K562 (cell line): ENCODE measurements around the gene RYR3. TPM values are rescaled to one million over a fixed set of nuclear protein-coding genes. Genes with fewer than 3 reads are reported as not detected.
A peak's percentile ranks its signal among the peaks of the same experiment; 100 is the strongest.

Source experiments
- ATAC-seq: fragments of 200-7000 bp; cut with Tn5 transposase; 3 replicates; pipeline ENCODE4 v1.9.1; 2020; ENCODE audit warnings: moderate library complexity
- BruUV-seq: library from RNA; stranded (reverse); fragments of 400-500 nt; replicated peaks from 2 replicates; lab custom pipeline; 2021; lab: Mats Ljungman, UMichigan
- CTCF ChIA-PET: fragments of 300-600 bp; formaldehyde crosslinking; extraction: SDS; loops from one replicate; lab custom pipeline; 2021; ENCODE audit warnings: low intra/inter-chr PET ratio; lab: Yijun Ruan, JAX
- POLR2A ChIA-PET: fragments of 300-600, 350-650 bp; sonication (Branson Sonifier 250); formaldehyde crosslinking; extraction: SDS; loops from one replicate; lab custom pipeline; 2021; ENCODE audit warnings: antibody characterized with exemption, inconsistent platforms; lab: Yijun Ruan, JAX
- DNase-seq, 4 experiments: peaks; one replicate each; pipeline versions ENCODE4 v3.0.0 to v3.0.0-alpha.2; 2011 to 2018; ENCODE audit warnings: low spot score in 3 of 4, mixed read lengths in 3 of 4; ENCODE audit errors: extremely low read depth in 1 of 4
- FAIRE-seq: peaks from 2 replicates; lab custom pipeline; 2011; peaks lifted over from hg19 to GRCh38; lab: Jason Lieb, UNC
- H2AFZ ChIP-seq: 2 replicates; pipeline ENCODE4 v1.6.0; 2011; ENCODE audit warnings: low read depth, low read length, control low read depth, inconsistent platforms
- H3K27ac ChIP-seq: fragments of 200-600 bp; 3 replicates; pipeline ENCODE4 v1.8.0; 2011; ENCODE audit warnings: low read depth, mild to moderate bottlenecking, control low read depth, inconsistent platforms, low read length, moderate library complexity, mixed read lengths; ENCODE audit errors: extremely low read depth
- H3K27me3 ChIP-seq, 2 experiments: fragments of 300-600 bp in 1 of 2; 2 replicates in 1 of 2; 3 replicates in 1 of 2; pipeline versions ENCODE4 v1.6.0 to v1.8.0; 2011; ENCODE audit warnings: inconsistent platforms in 2 of 2, low read length in 2 of 2, mild to moderate bottlenecking in 1 of 2, mixed read lengths in 1 of 2, moderate library complexity in 1 of 2; ENCODE audit not compliant: control insufficient read depth in 2 of 2, insufficient read depth in 2 of 2
- H3K36me3 ChIP-seq: fragments of 300-600 bp; 3 replicates; pipeline ENCODE4 v1.8.0; 2011; ENCODE audit warnings: mild to moderate bottlenecking, low read length, inconsistent platforms; ENCODE audit not compliant: control insufficient read depth, insufficient read depth
- H3K4me1 ChIP-seq, 2 experiments: fragments of 200-600 bp in 1 of 2; replicated peaks in 1 of 2; 2 replicates in 1 of 2; 3 replicates in 1 of 2; pipeline versions ENCODE4 v1.5.1 to v1.8.0; 2011; ENCODE audit warnings: inconsistent platforms in 2 of 2, low read length in 2 of 2, mild to moderate bottlenecking in 1 of 2, mixed read lengths in 1 of 2, moderate library complexity in 1 of 2; ENCODE audit not compliant: control insufficient read depth in 2 of 2, insufficient read depth in 2 of 2
- H3K4me2 ChIP-seq: 2 replicates; pipeline ENCODE4 v1.6.1; 2011; ENCODE audit warnings: low read length, control low read depth, inconsistent platforms, mixed read lengths; ENCODE audit not compliant: insufficient read depth
- H3K4me3 ChIP-seq: fragments of 200-600 bp; sonication (generic), shearing (Covaris generic); 2 replicates; pipeline ENCODE4 v1.5.1; 2016; ENCODE audit warnings: control low read depth, inconsistent platforms
- H3K79me2 ChIP-seq: fragments of 200-600 bp; 3 replicates; pipeline ENCODE4 v1.8.0; 2011; ENCODE audit warnings: low read length, inconsistent platforms; ENCODE audit not compliant: control insufficient read depth, insufficient read depth
- H3K9ac ChIP-seq, 2 experiments: 2 replicates each; pipeline versions ENCODE4 v1.6.0 to v1.6.1; 2011; ENCODE audit warnings: low read depth in 2 of 2, low read length in 2 of 2, control low read depth in 1 of 2, inconsistent platforms in 1 of 2, mild to moderate bottlenecking in 1 of 2, mixed read lengths in 1 of 2; ENCODE audit not compliant: insufficient read depth in 1 of 2
- H3K9me1 ChIP-seq: one replicate; pipeline ENCODE4 v1.6.0; 2011; ENCODE audit warnings: inconsistent platforms, mild to moderate bottlenecking, low read length, moderate library complexity; ENCODE audit not compliant: control insufficient read depth, insufficient read depth
- H3K9me3 ChIP-seq: replicated peaks from 2 replicates; pipeline ENCODE4 v1.5.1; 2011; ENCODE audit warnings: low read depth, low read length, inconsistent platforms; ENCODE audit not compliant: control insufficient read depth, insufficient read depth
- H4K20me1 ChIP-seq: replicated peaks from 2 replicates; pipeline ENCODE4 v1.6.1; 2011; ENCODE audit warnings: low read length, inconsistent platforms, mixed read lengths; ENCODE audit not compliant: control insufficient read depth, insufficient read depth
- CTCFL ChIP-seq: IDR thresholded peaks from 2 replicates; pipeline ENCODE4 v1.6.1; 2011; ENCODE audit warnings: borderline replicate concordance, low read depth, mild to moderate bottlenecking, moderate library complexity, low read length; ENCODE audit not compliant: insufficient read depth, poor library complexity, severe bottlenecking
- RBM25 ChIP-seq: fragments of 200-400 bp; formaldehyde crosslinking; IDR thresholded peaks from 2 replicates; pipeline ENCODE4 v1.6.1; 2018; ENCODE audit warnings: low read length, low read depth, moderate library complexity; ENCODE audit not compliant: severe bottlenecking
- SPI1 ChIP-seq: IDR thresholded peaks from 2 replicates; pipeline ENCODE4 v1.6.1; 2011; ENCODE audit warnings: low read depth, low read length, control low read depth, borderline replicate concordance
- TFE3 ChIP-seq: fragments of 450-650 bp; formaldehyde crosslinking; IDR thresholded peaks from 2 replicates; pipeline ENCODE4 v1.4.0; 2020; ENCODE audit warnings: mild to moderate bottlenecking, mixed read lengths
- WGBS: fragments of 100-300 bp; shearing (Covaris generic); methylation state at CpG from one replicate; pipeline ENCODE4 v1.1.6; 2016; ENCODE audit warnings: low coverage, mixed read lengths; ENCODE audit not compliant: insufficient coverage; ENCODE audit errors: missing lambda C conversion rate; 5-methylcytosine and 5-hydroxymethylcytosine counted together
- in situ Hi-C: fragments of 300-500 bp; cut with MboI; formaldehyde crosslinking; loops from 4 replicates; pipeline ENCODE4 v1.15.0; 2018; ENCODE audit warnings: inconsistent platforms, mixed read lengths
- intact Hi-C: fragments of 100-400 bp; cut with micrococcal nuclease; formaldehyde crosslinking; loops from 2 replicates; pipeline ENCODE4 v1.14.2; 2022
- polyA plus RNA-seq, 8 experiments: library from polyadenylated mRNA; depleted of rRNA in 4 of 8; stranded (reverse) in 5 of 8; unstranded in 3 of 8; fragments of >200 nt; fragmentation: Nextera tagmentation in 2 of 8; fragmentation: Illumina TruSeq in 1 of 8; extraction: Ambion mirVana in 2 of 8; extraction: Trizol in 1 of 8; gene quantifications; 2 replicates each; pipeline versions ENCODE4 v1.2.1 to v1.2.3, GENCODE V29; 2011 to 2014; ENCODE audit warnings: inconsistent platforms in 1 of 8, missing spikeins in 1 of 8
- total RNA-seq, 7 experiments: library from RNA; depleted of rRNA in 6 of 7; stranded (reverse); fragments of >200 nt in 6 of 7; fragmentation: Illumina TruSeq in 2 of 7; extraction: Trizol in 2 of 7; gene quantifications; 2 replicates each; pipeline versions ENCODE4 v1.2.1 to v1.2.3, GENCODE V29; 2011 to 2021; ENCODE audit warnings: low replicate concordance in 1 of 7

RYR3 gene
- total and polyA plus RNA-seq, 9 of the 15 experiments (the other 6 are each of a cell fraction or from before 2014, with no cell fraction given): 0.04 TPM; not detected in 8

GRCh38 chr15:33467146-33467815, 156.5 kb downstream of the RYR3 start (continued):
- TF ChIP-seq SPI1: no peak
- TF ChIP-seq RBM25: no peak

- H4K20me1 ChIP-seq: no peaks in the 10 kb centered on the region
- no peak overlapping the region for H2AFZ ChIP-seq
- no TSS peak for BruUV-seq
- in situ Hi-C loops: no loop called here
- no peaks in the 10 kb centered on the region for H3K9me3 ChIP-seq
- H3K27me3 ChIP-seq: no peaks in the 10 kb centered on the region
- CTCF ChIA-PET: no interaction called here
- H3K9me1 ChIP-seq: no peaks in the 10 kb centered on the region
- H3K27ac ChIP-seq: no peak overlapping the region
- no peaks in the 10 kb centered on the region for H3K4me1 ChIP-seq
- H3K4me3 ChIP-seq: no peak overlapping the region
- no peaks in the 10 kb centered on the region for H3K79me2 ChIP-seq
- intact Hi-C loops: no loop called here
- POLR2A ChIA-PET: interaction anchor here (0.7 kb wide), 1 partner anchor 27 kb away, joined by 4 read pairs; no protein-coding TSS in a partner anchor
- 0% methylated on average over 1 of the region's 1 CpG for WGBS
- H3K36me3 ChIP-seq: no peaks in the 10 kb centered on the region
- no peak overlapping the region for H3K9ac ChIP-seq
- ATAC-seq (no peak), DNase-seq (no peak), FAIRE-seq (no peak)
- no peak overlapping the region for H3K4me2 ChIP-seq
- TF ChIP-seq CTCFL (no peak), TFE3 (peak; percentile 40; the same call in 1 of the 2 replicates)
Observed at GRCh38 chr15:33467816-33468163, 157.0 kb downstream of the RYR3 start.
